HG03442 (cell line): ENCODE results near the gene DDAH1.

Experiments
- ATAC-seq: cut with Tn5 transposase; IDR thresholded peaks from one replicate; pipeline ENCODE4 v1.9.1; 2021; ENCODE audit warnings: mild to moderate bottlenecking, moderate library complexity; ENCODE audit not compliant: unreplicated experiment

Gene DDAH1

GRCh38 chr1:85445906-85446305 lies 19.1 kb downstream of the DDAH1 start:
- no peak for ATAC-seq

GRCh38 chr1:85444381-85444780 lies 20.6 kb downstream of the DDAH1 start:
- ATAC-seq: no peak

GRCh38 chr1:85440612-85441011 lies 24.3 kb downstream of the DDAH1 start:
- no peak for ATAC-seq

GRCh38 chr1:85438353-85438752 lies 26.6 kb downstream of the DDAH1 start:
- no peak for ATAC-seq

GRCh38 chr1:85437139-85437538 lies 27.8 kb downstream of the DDAH1 start:
- no peak for ATAC-seq

GRCh38 chr1:85433096-85433495 lies 31.9 kb downstream of the DDAH1 start:
- ATAC-seq: no peak

- ATAC-seq: no peak
These were observed 36.4 kb downstream of the DDAH1 start for GRCh38 chr1:85428471-85429089.

- no peak for ATAC-seq
These were observed 37.1 kb downstream of the DDAH1 start for GRCh38 chr1:85427849-85428248.

- no peak for ATAC-seq
These were observed 37.6 kb downstream of the DDAH1 start for GRCh38 chr1:85427331-85427730.

GRCh38 chr1:85421179-85421578 lies 43.8 kb downstream of the DDAH1 start:
- no peak for ATAC-seq

GRCh38 chr1:85420199-85420598 lies 44.8 kb downstream of the DDAH1 start:
- ATAC-seq: no peak

- ATAC-seq: no peak
These were observed 47.1 kb downstream of the DDAH1 start for GRCh38 chr1:85417876-85418275.

GRCh38 chr1:85417017-85417416 lies 47.9 kb downstream of the DDAH1 start:
- no peak for ATAC-seq

GRCh38 chr1:85413169-85413568 lies 51.8 kb downstream of the DDAH1 start:
- ATAC-seq: no peak

- ATAC-seq: no peak
These were observed 53.2 kb downstream of the DDAH1 start for GRCh38 chr1:85411567-85412305.

- ATAC-seq: no peak
These were observed 55.4 kb downstream of the DDAH1 start for GRCh38 chr1:85409516-85409915.

- ATAC-seq: no peak
These were observed 57.1 kb downstream of the DDAH1 start for GRCh38 chr1:85407746-85408377.

GRCh38 chr1:85406887-85407533 lies 57.9 kb downstream of the DDAH1 start:
- ATAC-seq: no peak

- ATAC-seq: no peak
These were observed 58.9 kb downstream of the DDAH1 start for GRCh38 chr1:85406081-85406480.

- ATAC-seq: no peak
These were observed 60.6 kb downstream of the DDAH1 start for GRCh38 chr1:85404408-85404807.

GRCh38 chr1:85398391-85399064 lies 66.4 kb downstream of the DDAH1 start:
- ATAC-seq: no peak
